ENCODE measurements around the gene TMEM165.

GRCh38 chr4:55466001-55466400, 70.2 kb downstream of the TMEM165 start:
- TF ChIP-seq POLR2A (IDR thresholded peaks at IDR 0.05; ENCODE audit: low read depth, low read length) = no peak
- no peak for TF ChIP-seq MEF2A (IDR thresholded peaks at IDR 0.05; ENCODE audit: insufficient read depth, low read depth, low read length)
- TF ChIP-seq IKZF1 (conservative IDR thresholded peaks at IDR 0.05) = no peak
- no peak for TF ChIP-seq MAX (IDR thresholded peaks at IDR 0.05; ENCODE audit: low read depth, low read length)
- no peak for TF ChIP-seq PBX3 (IDR thresholded peaks at IDR 0.05; ENCODE audit: insufficient replicate concordance, low read depth, low read length)
- no peak for TF ChIP-seq SRF (IDR thresholded peaks at IDR 0.05; ENCODE audit: low read depth in 2 of 2, low read length in 2 of 2)
- TF ChIP-seq STAT3 (IDR thresholded peaks at IDR 0.05; ENCODE audit: low read depth, low read length) = no peak
- no peak for TF ChIP-seq YY1 (IDR thresholded peaks at IDR 0.05; ENCODE audit: low read depth, low read length)
- TF ChIP-seq POLR2AphosphoS5 (IDR thresholded peaks at IDR 0.05; ENCODE audit: low read length) = no peak
- TF ChIP-seq SKIL (IDR thresholded peaks at IDR 0.05; ENCODE audit: low read depth, poor library complexity, severe bottlenecking) = no peak
- TF ChIP-seq CTCF (IDR thresholded peaks at IDR 0.05 in 2 of 3, conservative IDR thresholded peaks at IDR 0.05 in 1 of 3; ENCODE audit: control insufficient read depth in 2 of 3, extremely low read depth in 1 of 3, insufficient read depth in 1 of 3, low read depth in 3 of 3, low read length in 3 of 3) = no peak
